Measurements from ENCODE around the gene SCLY. TPM values are rescaled to one million over a fixed set of nuclear protein-coding genes. Genes with fewer than 3 reads are reported as not detected.
A peak's percentile ranks its signal among the peaks of the same experiment; 100 is the strongest.

The SCLY gene
- total RNA-seq, 1 donor from 2014 or later: 46.1 TPM

- Mint-ChIP-seq H3K4me3 (no peak overlapping the region), H3K27ac (ENCODE audit: unreplicated experiment) (peak overlapping the region; percentile 92), H3K36me3 (ENCODE audit: low read depth) (no peaks in the 10 kb centered on the region), H3K27me3 (ENCODE audit: low read depth) (no peaks in the 10 kb centered on the region), H3K4me1 (peaks cover 9% of the 10 kb centered on the region), H3K9me3 (no peaks in the 10 kb centered on the region)
- no peak for TF ChIP-seq CTCF (conservative IDR thresholded peaks at IDR 0.05)
- no peak for DNase-seq (ENCODE audit: low read depth, low spot score)
Measured at GRCh38 chr2:238101891-238102841, 41.4 kb downstream of the SCLY start.

GRCh38 chr2:238102865-238103264, 42.1 kb downstream of the SCLY start:
- no peaks in the 10 kb centered on the region for H3K27me3 Mint-ChIP-seq (ENCODE audit: low read depth)
- no peak for DNase-seq (ENCODE audit: low read depth, low spot score)
- TF ChIP-seq CTCF (conservative IDR thresholded peaks at IDR 0.05): no peak
- H3K27ac Mint-ChIP-seq (ENCODE audit: unreplicated experiment): peak overlapping the region; percentile 92
- H3K4me3 Mint-ChIP-seq: no peak overlapping the region
- H3K4me1 Mint-ChIP-seq: peaks cover 9% of the 10 kb centered on the region
- H3K36me3 Mint-ChIP-seq (ENCODE audit: low read depth): no peaks in the 10 kb centered on the region
- H3K9me3 Mint-ChIP-seq: no peaks in the 10 kb centered on the region

- Mint-ChIP-seq H3K4me3 (no peak overlapping the region), H3K27me3 (ENCODE audit: low read depth) (no peaks in the 10 kb centered on the region), H3K27ac (ENCODE audit: unreplicated experiment) (no peak overlapping the region), H3K9me3 (no peaks in the 10 kb centered on the region), H3K4me1 (peaks cover 13% of the 10 kb centered on the region), H3K36me3 (ENCODE audit: low read depth) (no peaks in the 10 kb centered on the region)
- TF ChIP-seq CTCF (conservative IDR thresholded peaks at IDR 0.05): no peak
- no peak for DNase-seq (ENCODE audit: low read depth, low spot score)
Measured at GRCh38 chr2:238103465-238104225, 42.8 kb downstream of the SCLY start.

GRCh38 chr2:238104226-238104690, 43.5 kb downstream of the SCLY start:
- no peaks in the 10 kb centered on the region for H3K27me3 Mint-ChIP-seq (ENCODE audit: low read depth)

More at GRCh38 chr2:238104226-238104690, 43.5 kb downstream of the SCLY start:
- TF ChIP-seq CTCF (conservative IDR thresholded peaks at IDR 0.05): no peak
- DNase-seq (ENCODE audit: low read depth, low spot score): no peak
- Mint-ChIP-seq H3K4me3 (no peak overlapping the region), H3K36me3 (ENCODE audit: low read depth) (no peaks in the 10 kb centered on the region), H3K27ac (ENCODE audit: unreplicated experiment) (no peak overlapping the region), H3K9me3 (no peaks in the 10 kb centered on the region), H3K4me1 (peaks cover 14% of the 10 kb centered on the region)
